H1 (cell line): ENCODE measurements around the gene ZC3H7B. TPM values are rescaled to one million over a fixed set of nuclear protein-coding genes. Genes with fewer than 3 reads are reported as not detected.

Experiments
- CTCF ChIA-PET: fragments of 300-600 bp; sonication (Branson Sonifier 250); formaldehyde crosslinking; loops from one replicate; lab custom pipeline; 2021; ENCODE audit not compliant: partially characterized antibody; lab: Charles Lee
- POLR2A ChIA-PET: fragments of 300-600 bp; sonication (Branson Sonifier 250); formaldehyde crosslinking; loops from one replicate; lab custom pipeline; 2021; ENCODE audit warnings: inconsistent platforms; ENCODE audit not compliant: partially characterized antibody; lab: Charles Lee
- DNase-seq, 2 experiments: peaks; one replicate each; pipeline versions ENCODE4 v3.0.0 to v3.0.0-alpha.2; 2010 to 2022; ENCODE audit warnings: low spot score in 2 of 2, low read depth in 1 of 2, mixed read lengths in 1 of 2
- FAIRE-seq: peaks from 2 replicates; lab custom pipeline; 2011; peaks lifted over from hg19 to GRCh38; lab: Jason Lieb, UNC
- H2AFZ ChIP-seq: 2 replicates; pipeline ENCODE4 v1.8.1; 2012; ENCODE audit warnings: low read length, inconsistent platforms
- H2AK5ac ChIP-seq: 2 replicates; pipeline ENCODE4 v1.6.1; 2013; ENCODE audit warnings: low read depth, low read length
- H2BK120ac ChIP-seq: replicated peaks from 2 replicates; pipeline ENCODE3; 2013; ENCODE audit warnings: low read depth, low read length, inconsistent platforms
- H2BK12ac ChIP-seq: 2 replicates; pipeline ENCODE4 v1.6.1; 2013; ENCODE audit warnings: low read depth, low read length
- H2BK15ac ChIP-seq: 2 replicates; pipeline ENCODE4 v1.6.1; 2013; ENCODE audit warnings: low read length
- H2BK20ac ChIP-seq: 2 replicates; pipeline ENCODE4 v1.6.1; 2013; ENCODE audit warnings: low read length
- H2BK5ac ChIP-seq: 2 replicates; pipeline ENCODE4 v1.6.1; 2013; ENCODE audit warnings: low read depth, low read length
- H3K14ac ChIP-seq: 2 replicates; pipeline ENCODE4 v1.6.1; 2013; ENCODE audit warnings: inconsistent platforms; ENCODE audit not compliant: insufficient read length
- H3K18ac ChIP-seq: 2 replicates; pipeline ENCODE4 v1.6.1; 2013; ENCODE audit warnings: low read length; ENCODE audit errors: extremely low read depth
- H3K23ac ChIP-seq: 2 replicates; pipeline ENCODE4 v1.6.1; 2013; ENCODE audit warnings: inconsistent platforms; ENCODE audit not compliant: insufficient read length
- H3K23me2 ChIP-seq: 2 replicates; pipeline ENCODE4 v1.6.1; 2013; ENCODE audit warnings: low read depth, low read length
- H3K27ac ChIP-seq: 2 replicates; pipeline ENCODE4 v1.6.1; 2011; ENCODE audit warnings: low read depth, low read length, inconsistent platforms
- H3K27me3 ChIP-seq, 4 experiments: replicated peaks in 1 of 4; 1 replicate in 1 of 4; 2 replicates in 3 of 4; pipeline versions ENCODE4 v1.6.1 to v1.8.1; 2011 to 2013; ENCODE audit warnings: low read length in 3 of 4, mild to moderate bottlenecking in 3 of 4, inconsistent platforms in 2 of 4, mixed read lengths in 2 of 4, moderate library complexity in 1 of 4; ENCODE audit not compliant: control insufficient read depth in 3 of 4, insufficient read depth in 3 of 4; ENCODE audit errors: extremely low read depth in 1 of 4
- H3K36me3 ChIP-seq, 4 experiments: 2 replicates each; pipeline versions ENCODE4 v1.6.1 to v1.8.1; 2011 to 2013; ENCODE audit warnings: mild to moderate bottlenecking in 4 of 4, low read length in 3 of 4, moderate library complexity in 2 of 4, control low read depth in 1 of 4, inconsistent platforms in 1 of 4; ENCODE audit not compliant: insufficient read depth in 4 of 4, control insufficient read depth in 2 of 4
- H3K4ac ChIP-seq: replicated peaks from 2 replicates; pipeline ENCODE3; 2013; ENCODE audit warnings: low read length, low read depth, mixed read lengths, inconsistent platforms; ENCODE audit not compliant: insufficient read length
- H3K4me1 ChIP-seq, 4 experiments: replicated peaks in 1 of 4; 1 replicate in 1 of 4; 2 replicates in 3 of 4; pipeline versions ENCODE4 v1.6.1 to v1.8.1; 2011 to 2013; ENCODE audit warnings: low read length in 3 of 4, inconsistent platforms in 2 of 4, mixed read lengths in 1 of 4; ENCODE audit not compliant: insufficient read depth in 4 of 4, control insufficient read depth in 3 of 4
- H3K4me2 ChIP-seq, 2 experiments: 2 replicates each; pipeline versions ENCODE4 v1.6.1 to v1.8.1; 2011 to 2013; ENCODE audit warnings: low read depth in 2 of 2, low read length in 2 of 2, control low read depth in 1 of 2, inconsistent platforms in 1 of 2, mild to moderate bottlenecking in 1 of 2; ENCODE audit not compliant: insufficient read depth in 1 of 2
- H3K4me3 ChIP-seq, 4 experiments: fragments of 200-600, 300-600 bp in 1 of 4; sonication (generic), shearing (Covaris generic), sonication (Bioruptor Twin) in 1 of 4; 2 replicates each; pipeline versions ENCODE4 v1.5.1 to v1.8.1; 2011 to 2016; ENCODE audit warnings: low read length in 4 of 4, low read depth in 3 of 4, control low read depth in 2 of 4, inconsistent platforms in 2 of 4, mild to moderate bottlenecking in 2 of 4, mixed read lengths in 1 of 4, moderate library complexity in 1 of 4; ENCODE audit not compliant: insufficient read depth in 2 of 4; ENCODE audit errors: extremely low read depth in 1 of 4
- H3K56ac ChIP-seq: replicated peaks from 2 replicates; pipeline ENCODE3; 2013; ENCODE audit warnings: low read depth, mild to moderate bottlenecking, mixed read lengths, low read length, inconsistent platforms; ENCODE audit not compliant: insufficient read length
- H3K79me1 ChIP-seq: 2 replicates; pipeline ENCODE4 v1.6.1; 2013; ENCODE audit warnings: low read depth, low read length, control low read depth
- H3K79me2 ChIP-seq, 2 experiments: 2 replicates each; pipeline versions ENCODE4 v1.6.1 to v1.8.1; 2012 to 2013; ENCODE audit warnings: low read length in 2 of 2, mild to moderate bottlenecking in 2 of 2, inconsistent platforms in 1 of 2; ENCODE audit not compliant: insufficient read depth in 2 of 2, control insufficient read depth in 1 of 2
- H3K9ac ChIP-seq, 4 experiments: replicated peaks in 1 of 4; 1 replicate in 1 of 4; 2 replicates in 3 of 4; pipeline versions ENCODE4 v1.6.1 to v1.8.1; 2011 to 2013; ENCODE audit warnings: low read depth in 3 of 4, low read length in 3 of 4, control low read depth in 2 of 4, mild to moderate bottlenecking in 2 of 4, moderate library complexity in 2 of 4, inconsistent platforms in 1 of 4; ENCODE audit errors: extremely low read depth in 1 of 4
- H3K9me3 ChIP-seq, 2 experiments: 2 replicates each; pipeline versions ENCODE4 v1.6.1 to v1.8.1; 2012 to 2013; ENCODE audit warnings: mild to moderate bottlenecking in 2 of 2, moderate library complexity in 2 of 2, control low read depth in 1 of 2, inconsistent platforms in 1 of 2, low read depth in 1 of 2, low read length in 1 of 2, mixed read lengths in 1 of 2; ENCODE audit not compliant: insufficient read depth in 2 of 2
- H4K20me1 ChIP-seq, 2 experiments: replicated peaks in 1 of 2; 2 replicates each; pipeline versions ENCODE3 to v1.8.1; 2011 to 2013; ENCODE audit warnings: inconsistent platforms in 2 of 2, low read length in 2 of 2, mild to moderate bottlenecking in 1 of 2; ENCODE audit not compliant: insufficient read depth in 2 of 2, control insufficient read depth in 1 of 2
- H4K5ac ChIP-seq: 2 replicates; pipeline ENCODE4 v1.6.1; 2013; ENCODE audit warnings: low read length, low read depth, mixed read lengths, inconsistent platforms; ENCODE audit not compliant: insufficient read length
- H4K8ac ChIP-seq: 2 replicates; pipeline ENCODE4 v1.8.0; 2013; ENCODE audit warnings: mild to moderate bottlenecking, moderate library complexity, low read length, inconsistent platforms; ENCODE audit not compliant: insufficient read depth; ENCODE audit errors: extremely low read depth
- H4K91ac ChIP-seq: replicated peaks from 2 replicates; pipeline ENCODE3; 2013; ENCODE audit warnings: low read length, mixed read lengths, inconsistent platforms; ENCODE audit not compliant: insufficient read length
- HDAC2 ChIP-seq, 2 experiments: fragments of 300-600 bp in 1 of 2; sonication (generic) in 1 of 2; IDR thresholded peaks; 2 replicates each; pipeline ENCODE4 v1.6.1; 2011 to 2012; ENCODE audit warnings: low read depth in 2 of 2, low read length in 2 of 2, mild to moderate bottlenecking in 2 of 2, moderate library complexity in 2 of 2, borderline replicate concordance in 1 of 2, inconsistent platforms in 1 of 2
- RAD21 ChIP-seq, 2 experiments: IDR thresholded peaks in 1 of 2; conservative IDR thresholded peaks in 1 of 2; 2 replicates each; pipeline ENCODE4 v1.6.1; 2011; ENCODE audit warnings: low read depth in 2 of 2, low read length in 2 of 2, improper control_type of control experiment in 1 of 2, inconsistent platforms in 1 of 2, mild to moderate bottlenecking in 1 of 2, moderate library complexity in 1 of 2
- RBBP5 ChIP-seq: IDR thresholded peaks from 2 replicates; pipeline ENCODE4 v1.7.1; 2012; ENCODE audit warnings: low read depth, mild to moderate bottlenecking, inconsistent platforms, low read length, moderate library complexity, borderline replicate concordance
- SAP30 ChIP-seq: fragments of 300-600 bp; sonication (generic); IDR thresholded peaks from 2 replicates; pipeline ENCODE4 v1.7.1; 2012; ENCODE audit warnings: low read length, moderate library complexity, mild to moderate bottlenecking, inconsistent platforms; ENCODE audit not compliant: insufficient read depth, insufficient replicate concordance
- SRF ChIP-seq: IDR thresholded peaks from 2 replicates; pipeline ENCODE4 v1.6.1; 2011; ENCODE audit warnings: mild to moderate bottlenecking, low read depth, low read length, moderate library complexity
- TAF1 ChIP-seq: IDR thresholded peaks from 2 replicates; pipeline ENCODE4 v1.6.1; 2011; ENCODE audit warnings: mild to moderate bottlenecking, low read depth, low read length
- WGBS, 2 experiments: shearing (Covaris generic) in 1 of 2; methylation state at CpG; one replicate each; pipeline versions ENCODE4 v1.1.6 to v1.1.7; 2013 to 2015; ENCODE audit warnings: low lambda C conversion rate in 2 of 2, mixed read lengths in 2 of 2, inconsistent platforms in 1 of 2, low coverage in 1 of 2, missing lambda C conversion rate in 1 of 2; ENCODE audit not compliant: insufficient replicate concordance in 2 of 2, insufficient coverage in 1 of 2, insufficient read length in 1 of 2; ENCODE audit errors: extremely low coverage in 1 of 2, missing lambda C conversion rate in 1 of 2; 5-methylcytosine and 5-hydroxymethylcytosine counted together
- polyA plus RNA-seq, 7 experiments: library from polyadenylated mRNA; depleted of rRNA in 3 of 7; stranded (reverse) in 5 of 7; unstranded in 2 of 7; fragments of >200 nt in 5 of 7; fragments of 200-250 nt in 2 of 7; gene quantifications; 1 replicate in 5 of 7; 2 replicates in 1 of 7; 4 replicates in 1 of 7; pipeline versions ENCODE4 v1.2.1 to v1.2.3, GENCODE V29; 2011 to 2013; ENCODE audit warnings: missing spikeins in 2 of 7, mixed read lengths in 2 of 7
- total RNA-seq: library from RNA; stranded (reverse); fragmentation: NEBNext Ultra II Directional; extraction: Animal tissue kit (Norgen Biotek cat#: 25700); gene quantifications from 2 replicates; pipeline ENCODE4 v1.2.1, GENCODE V29; 2021
- TF ChIP-seq, protein P1 (sequence below): IDR thresholded peaks from 2 replicates; pipeline ENCODE4 v1.6.1; 2012; ENCODE audit warnings: inconsistent platforms

ZC3H7B gene
- total and polyA plus RNA-seq, 2 of the 8 experiments (the other 6 are each of a cell fraction or from before 2014, with no cell fraction given), result 35.5 to 78.6 TPM

DNA sequence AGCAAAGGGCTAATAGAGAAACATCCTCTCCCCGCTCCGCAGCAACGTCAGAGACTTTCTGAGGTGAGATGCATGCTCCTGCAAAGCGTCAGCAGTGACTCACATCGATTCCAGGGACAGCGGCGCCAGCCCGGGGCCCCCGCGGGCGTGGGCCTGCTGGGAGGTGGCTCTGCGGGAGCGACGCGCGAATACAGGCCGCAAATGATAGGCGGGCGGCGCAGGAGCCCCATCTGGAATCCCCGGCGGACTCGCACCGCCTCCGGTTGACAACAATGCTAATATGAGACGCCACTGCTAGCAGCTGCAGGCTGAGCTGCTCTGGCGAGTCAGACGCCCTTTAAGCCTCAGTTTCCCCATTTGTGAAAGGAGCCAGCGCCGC, 15.9 kb upstream of the ZC3H7B start:
- Histone ChIP-seq H2AK5ac (no peak overlapping the region), H3K23ac (no peak overlapping the region), H3K9ac (peak overlapping the region; percentile 66 to 79 (median 68)), H3K18ac (peak overlapping the region; percentile 71; the same call in 1 of the 2 replicates), H2AFZ (no peak overlapping the region), H2BK120ac (no peak overlapping the region), H3K4me2 (peak overlapping the region; percentile 71 to 74), H3K4ac (no peak overlapping the region), H3K14ac (no peak overlapping the region), H4K8ac (peak overlapping the region; percentile 83; the same call in 1 of the 2 replicates), H2BK5ac (peak overlapping the region; percentile 83), H3K56ac (peak overlapping the region; percentile 54), H3K27me3 (no peaks in the 10 kb centered on the region), H2BK20ac (no peak overlapping the region), H3K4me1 (peaks cover 2 to 20% (median 8%) of the 10 kb centered on the region in 4 experiments; a peak in 6 of 7 replicates), H3K9me3 (no peaks in the 10 kb centered on the region), H2BK12ac (0 out of 2 replicates have a peak overlapping the region, but pooled peaks have one; percentile 50)
- POLR2A ChIA-PET, result interaction anchor here (0.5 to 4.5 kb wide), 16 partner anchors 11 to 304 kb away, joined by 3 to 24 read pairs (median 4); partner anchors contain the start of genes PMM1, TEF, TOB2 and ZC3H7B
- no peak for FAIRE-seq
- DNase-seq, result peak in 1 of 2 experiments; percentile 49
- WGBS, 2 experiments, result 2% methylated on average over 28 of the region's 30 CpGs; no CpG with 5 or more reads in 1 of the 2 experiments
- TF ChIP-seq TAF1 (no peak), RAD21 (IDR thresholded peaks at IDR 0.05 in 1 of 2, conservative IDR thresholded peaks at IDR 0.05 in 1 of 2; ENCODE audit: low read depth in 2 of 2, low read length in 2 of 2) (no peak), RBBP5 (no peak), SRF (no peak), HDAC2 (IDR thresholded peaks at IDR 0.05; ENCODE audit: borderline replicate concordance in 1 of 2, low read depth in 2 of 2, low read length in 2 of 2) (peak in 1 of 2 experiments; percentile 85; a peak in 1 of 4 replicates), SAP30 (peak; percentile 23)
- TF ChIP-seq, protein P1, sequence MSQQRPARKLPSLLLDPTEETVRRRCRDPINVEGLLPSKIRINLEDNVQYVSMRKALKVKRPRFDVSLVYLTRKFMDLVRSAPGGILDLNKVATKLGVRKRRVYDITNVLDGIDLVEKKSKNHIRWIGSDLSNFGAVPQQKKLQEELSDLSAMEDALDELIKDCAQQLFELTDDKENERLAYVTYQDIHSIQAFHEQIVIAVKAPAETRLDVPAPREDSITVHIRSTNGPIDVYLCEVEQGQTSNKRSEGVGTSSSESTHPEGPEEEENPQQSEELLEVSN, result no peak
- TF ChIP-seq, all 59 proteins: peak for 2
- Histone ChIP-seq H4K20me1 (peaks cover 4 to 11% of the 10 kb centered on the region in 2 experiments), H4K5ac (no peak overlapping the region), H3K4me3 (peak overlapping the region; percentile 76 to 93 (median 82)), H4K91ac (peak overlapping the region; percentile 41), H2BK15ac (no peak overlapping the region), H3K36me3 (peaks cover 13 to 38% (median 20%) of the 10 kb centered on the region in 4 experiments), H3K23me2 (peaks cover 3% of the 10 kb centered on the region; the same call in 1 of the 2 replicates), H3K79me1 (peaks cover 10% of the 10 kb centered on the region; the same call in 1 of the 2 replicates), H3K79me2 (peaks cover 6 to 41% of the 10 kb centered on the region in 2 experiments; a peak in 3 of 4 replicates), H3K27ac (peak overlapping the region; percentile 67; the same call in 1 of the 2 replicates)
- CTCF ChIA-PET, result interaction anchor here (1.3 kb wide), 2 partner anchors 76 to 232 kb away, joined by 3 read pairs; no protein-coding TSS in a partner anchor
